HG03565 (cell line): ENCODE results near the gene UTRN.
A peak's percentile ranks its signal among the peaks of the same experiment; 100 is the strongest.

Source experiments
- ATAC-seq: cut with Tn5 transposase; IDR thresholded peaks from one replicate; pipeline ENCODE4 v1.9.1; 2021; ENCODE audit warnings: mild to moderate bottlenecking, moderate library complexity; ENCODE audit not compliant: unreplicated experiment

Gene UTRN

DNA sequence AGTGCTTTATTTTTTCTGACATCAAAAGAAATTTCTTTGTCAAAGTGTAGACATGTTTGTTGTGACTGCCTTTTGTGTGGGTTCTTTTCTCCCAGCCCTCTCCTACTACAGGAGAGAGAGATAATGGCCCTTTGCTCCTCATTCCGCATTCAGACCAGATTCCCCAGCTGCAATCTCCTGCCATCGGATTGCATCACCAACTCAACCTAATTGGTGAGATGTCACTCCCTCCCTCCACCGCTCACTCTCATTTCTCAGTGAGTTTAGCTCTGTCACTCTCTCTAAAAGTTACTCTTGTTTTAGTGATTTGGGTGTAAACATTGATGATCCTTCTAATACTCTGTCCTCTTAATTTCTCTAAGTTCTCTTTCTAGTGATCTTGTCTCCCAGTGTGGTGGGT, 22.7 kb downstream of the UTRN start:
- no peak for ATAC-seq

DNA sequence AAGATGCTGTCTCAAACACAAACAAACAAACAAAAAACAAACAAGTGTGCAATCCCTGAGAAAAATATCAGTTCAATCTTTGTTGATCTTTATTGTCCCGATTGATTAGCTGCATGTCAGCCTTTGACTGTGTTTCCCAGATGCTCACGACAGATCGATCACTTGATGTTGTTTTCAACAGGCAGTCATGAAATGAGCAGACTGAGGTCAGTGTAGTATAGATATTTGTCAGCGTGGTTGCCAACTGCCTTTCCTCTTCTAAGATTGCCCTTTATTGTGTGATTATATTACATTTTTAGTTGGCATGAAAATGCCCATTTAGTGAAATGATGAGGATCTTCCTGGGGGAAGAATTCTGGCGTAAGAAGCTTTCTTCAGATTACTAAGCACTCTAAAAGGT, 25.6 kb downstream of the UTRN start:
- no peak for ATAC-seq

DNA sequence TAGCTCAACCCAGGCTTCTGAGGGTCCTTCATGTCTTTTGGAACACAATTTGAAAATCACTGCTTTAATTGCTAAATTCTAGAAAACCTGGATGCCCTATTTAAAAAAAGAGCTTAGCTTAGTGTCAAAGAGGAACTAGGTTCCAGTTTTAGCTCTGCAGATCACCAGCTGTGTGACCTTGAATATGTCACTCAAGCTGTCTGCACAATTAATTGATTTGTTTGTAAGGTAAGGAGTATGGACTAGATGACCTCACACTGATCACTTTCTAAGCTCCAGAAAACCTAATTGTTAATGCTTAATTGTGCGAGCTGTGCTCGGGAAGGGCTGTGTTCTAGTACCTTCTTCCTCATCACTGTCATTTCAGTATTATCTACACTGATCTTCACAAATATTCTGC, 26.2 kb downstream of the UTRN start:
- no peak for ATAC-seq

DNA sequence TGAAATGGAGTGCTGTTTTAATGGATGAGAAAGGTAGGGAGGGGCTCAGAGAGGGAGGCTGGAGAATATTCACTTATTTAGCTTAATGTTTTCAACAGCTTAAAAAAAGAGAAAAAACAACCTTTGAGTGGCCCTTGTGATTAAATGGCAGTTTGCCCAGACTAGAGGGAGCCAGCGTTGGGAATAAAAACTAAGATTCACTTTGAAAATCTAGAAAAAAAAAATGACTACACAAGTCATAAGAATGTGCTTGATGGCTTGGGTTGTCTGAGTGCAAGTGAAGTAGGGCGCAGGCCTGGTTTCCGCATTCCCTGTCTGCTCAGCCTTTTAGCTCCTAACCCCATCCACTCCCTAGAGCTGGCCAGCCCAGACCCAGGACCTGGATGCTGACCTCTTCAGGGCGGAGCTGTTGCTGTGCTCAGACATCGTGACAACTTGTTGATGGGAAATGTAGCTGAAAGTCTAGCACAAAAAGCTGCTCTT, 28.9 kb downstream of the UTRN start:
- ATAC-seq: no peak

DNA sequence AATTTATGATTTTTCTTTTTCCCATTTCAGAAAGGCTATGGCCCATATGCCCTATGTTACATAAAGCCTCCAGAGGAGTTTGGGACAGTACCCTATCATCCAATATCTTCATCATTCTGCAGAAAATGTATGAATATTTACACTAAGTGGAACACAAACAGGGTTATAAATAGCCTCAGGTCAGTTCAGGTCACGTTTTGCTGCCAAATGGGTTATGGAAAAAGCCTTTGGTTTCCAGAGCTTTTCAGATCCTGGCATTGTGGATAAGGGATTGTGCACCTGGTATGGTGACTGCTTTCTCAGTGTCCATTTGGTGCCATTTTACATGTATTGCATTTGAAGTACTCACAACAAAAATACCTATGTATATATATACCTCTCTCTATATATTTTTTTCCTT, 29.4 kb downstream of the UTRN start:
- ATAC-seq: no peak

DNA sequence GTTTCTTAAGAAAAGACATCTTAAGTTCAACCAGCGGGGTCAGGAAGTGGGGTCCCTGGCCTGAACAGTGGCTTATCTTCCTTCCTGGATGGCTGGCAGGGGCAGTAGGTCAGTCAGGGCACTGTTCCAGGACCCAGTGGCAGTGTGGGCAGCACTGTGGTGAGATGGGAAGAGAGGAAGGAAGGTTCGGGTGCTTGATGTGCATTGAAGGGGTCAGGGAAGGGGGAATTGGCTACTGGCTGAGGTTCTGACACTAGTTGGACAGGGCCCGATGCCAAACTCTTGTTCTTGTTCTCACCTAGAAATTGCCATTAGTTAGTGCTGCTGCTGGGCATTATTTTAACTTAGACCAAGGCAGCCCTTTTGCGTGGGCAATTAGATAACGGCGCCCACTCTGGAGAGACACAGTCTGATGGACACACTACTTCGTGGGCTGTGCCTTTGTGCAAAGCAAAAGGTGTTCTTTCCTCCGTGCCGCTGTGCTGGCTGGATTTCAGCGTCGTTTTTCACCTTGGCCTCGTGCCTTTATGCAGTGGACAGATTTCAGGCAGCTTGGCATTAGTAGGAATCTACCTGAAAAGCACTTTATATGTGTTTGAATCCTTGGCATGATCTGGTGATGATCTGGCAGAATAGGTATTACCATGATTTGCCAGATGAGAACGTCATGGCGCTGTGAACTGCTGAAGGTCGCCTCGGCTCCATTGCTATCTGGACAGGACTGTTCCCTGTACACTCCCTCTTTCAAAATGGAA, 30.3 kb downstream of the UTRN start:
- no peak for ATAC-seq

DNA sequence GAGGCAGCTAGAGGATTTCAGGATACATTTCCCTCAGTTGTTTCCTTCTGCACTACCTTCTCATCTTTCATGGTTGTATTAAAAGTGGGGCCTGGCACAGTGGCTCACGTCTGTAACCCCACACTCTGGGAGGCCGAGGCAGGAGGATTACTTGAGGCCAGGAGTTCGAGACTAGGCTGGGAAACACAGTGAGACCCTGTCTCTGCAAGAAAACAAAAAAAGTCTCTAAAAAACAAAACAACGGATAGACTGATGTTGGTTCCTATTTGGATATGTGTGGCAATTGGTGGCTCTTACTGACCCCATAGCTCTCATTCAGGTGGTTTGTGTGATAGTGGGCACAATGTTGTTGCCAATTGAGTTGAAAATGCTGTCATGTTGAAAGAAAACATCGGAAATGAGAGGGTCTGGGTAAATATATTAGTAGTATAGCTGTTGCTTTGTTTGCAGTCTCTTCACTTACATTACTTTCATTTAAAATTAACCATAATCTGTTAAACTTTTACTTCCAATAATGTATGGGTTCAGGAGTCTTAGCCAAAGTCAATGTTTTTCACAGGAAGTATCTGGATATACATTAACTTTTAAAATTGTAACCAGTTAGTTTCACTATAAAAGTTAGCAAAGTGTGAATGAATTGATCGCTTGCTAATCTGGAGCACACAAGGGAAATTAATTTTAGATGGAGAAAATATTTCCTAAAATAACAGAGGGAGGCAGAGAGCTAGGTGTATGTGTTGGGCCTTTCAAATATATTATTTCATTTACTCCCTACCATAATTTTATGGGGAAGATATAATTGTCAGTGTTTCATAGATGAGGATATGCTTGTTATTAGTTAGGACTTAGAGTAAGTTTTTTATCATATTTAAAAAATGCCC, 31.1 kb downstream of the UTRN start:
- ATAC-seq: no peak

DNA sequence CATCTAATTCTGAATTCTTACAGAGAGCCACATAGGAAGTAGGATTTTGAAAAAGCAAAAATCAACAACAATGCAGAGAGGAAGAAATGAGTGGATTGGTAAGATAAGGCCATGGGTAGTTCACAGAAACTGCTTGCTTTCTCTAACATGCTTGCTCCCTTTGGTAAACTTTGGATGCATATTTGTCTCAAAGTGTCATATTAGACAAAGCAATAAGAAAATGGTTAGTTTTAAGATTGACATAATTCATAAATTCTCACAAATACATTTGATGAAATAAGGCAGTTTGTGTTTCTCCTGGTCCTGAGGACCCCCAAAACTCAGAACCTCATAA, 31.7 kb downstream of the UTRN start:
- no peak for ATAC-seq

DNA sequence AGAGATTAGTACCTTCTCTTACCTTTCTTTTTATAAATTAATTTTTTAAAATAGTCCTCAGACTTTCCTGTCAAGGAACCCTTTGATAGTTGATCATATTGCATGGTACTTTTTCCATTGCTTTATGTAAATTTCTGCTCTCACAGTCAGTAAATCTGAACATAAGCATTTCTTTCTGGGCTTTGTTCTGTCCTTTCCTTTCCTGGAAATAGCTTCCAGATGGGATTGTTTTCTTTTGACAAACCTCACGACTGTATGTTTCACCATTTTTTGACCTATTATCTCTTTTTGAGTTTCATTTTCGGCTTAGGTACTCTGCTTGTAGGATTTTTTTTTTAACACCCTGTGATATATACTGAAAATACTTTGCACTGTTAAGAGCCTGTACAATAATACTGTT, 32.6 kb downstream of the UTRN start:
- ATAC-seq: no peak

DNA sequence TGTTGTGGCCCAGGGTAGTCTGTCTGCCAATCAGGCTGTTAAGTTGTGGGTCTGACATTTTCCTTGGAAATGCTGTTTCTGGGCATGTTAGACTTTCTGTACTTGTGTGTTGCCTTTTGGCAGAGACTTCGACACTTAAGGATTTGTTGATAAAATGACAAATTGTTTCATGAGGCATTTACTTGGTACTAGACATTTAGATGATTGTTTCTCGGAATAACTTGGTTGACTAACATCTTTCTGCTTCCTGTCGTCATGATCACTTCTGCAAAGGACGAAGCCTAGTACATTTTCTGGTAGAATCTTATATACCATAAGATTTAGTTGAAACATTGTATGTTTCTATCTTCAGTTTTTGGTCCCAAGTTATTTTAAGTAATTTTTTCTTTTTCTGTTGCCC, 34.1 kb downstream of the UTRN start:
- no peak for ATAC-seq

DNA sequence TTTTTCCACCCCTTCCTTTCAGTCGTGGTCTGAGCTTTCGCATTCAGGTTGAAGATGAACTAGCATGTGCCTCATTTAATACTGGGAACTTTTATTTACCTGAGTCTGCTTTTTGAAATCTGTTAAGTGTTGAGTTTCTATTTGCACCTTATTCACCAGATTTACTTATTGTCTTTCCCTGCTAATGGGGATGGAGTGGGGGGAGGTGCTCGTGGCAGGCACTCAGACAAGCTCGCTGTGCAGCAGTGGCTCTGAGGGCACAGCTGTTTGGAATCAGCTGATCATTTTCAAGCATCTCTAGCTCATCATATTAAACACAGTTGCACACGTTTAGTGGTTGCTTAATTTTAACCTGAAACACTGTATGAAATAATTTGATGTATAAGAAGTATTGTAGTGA, 35.6 kb downstream of the UTRN start:
- no peak for ATAC-seq

DNA sequence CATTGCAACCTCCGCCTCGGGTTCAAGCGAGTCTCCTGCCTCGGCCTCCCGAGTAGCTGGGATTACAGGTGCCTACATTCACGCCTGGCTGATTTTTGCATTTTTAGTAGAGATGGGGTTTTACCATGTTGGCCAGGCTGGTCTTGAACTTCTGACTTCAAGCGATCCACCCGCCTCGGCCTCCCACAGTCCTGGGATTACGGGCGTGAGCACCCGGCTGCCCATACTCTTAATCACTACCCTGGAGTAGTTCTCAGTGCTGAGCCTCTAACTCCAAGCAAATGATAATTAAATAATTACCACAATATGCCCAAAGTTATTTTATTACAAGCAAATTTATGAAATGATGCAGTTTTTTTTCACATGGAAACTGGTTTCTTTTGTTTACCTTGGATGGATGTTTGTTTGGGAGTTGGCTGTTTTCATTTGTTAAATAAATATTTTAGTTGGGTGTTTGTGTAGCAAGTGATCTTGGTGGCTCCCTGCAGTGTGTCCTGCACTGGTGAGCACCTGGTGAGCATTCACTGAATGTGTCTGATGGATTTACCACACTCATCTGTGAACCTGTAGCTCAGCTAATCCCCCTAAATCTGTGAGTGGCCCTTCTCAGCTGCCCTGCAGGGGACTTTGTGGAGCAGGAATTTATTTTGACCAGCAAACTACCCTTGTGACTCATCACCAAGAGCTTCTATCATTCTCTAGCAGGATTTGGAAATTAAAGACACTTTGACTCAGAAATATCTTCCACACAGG, 36.9 kb downstream of the UTRN start:
- no peak for ATAC-seq

DNA sequence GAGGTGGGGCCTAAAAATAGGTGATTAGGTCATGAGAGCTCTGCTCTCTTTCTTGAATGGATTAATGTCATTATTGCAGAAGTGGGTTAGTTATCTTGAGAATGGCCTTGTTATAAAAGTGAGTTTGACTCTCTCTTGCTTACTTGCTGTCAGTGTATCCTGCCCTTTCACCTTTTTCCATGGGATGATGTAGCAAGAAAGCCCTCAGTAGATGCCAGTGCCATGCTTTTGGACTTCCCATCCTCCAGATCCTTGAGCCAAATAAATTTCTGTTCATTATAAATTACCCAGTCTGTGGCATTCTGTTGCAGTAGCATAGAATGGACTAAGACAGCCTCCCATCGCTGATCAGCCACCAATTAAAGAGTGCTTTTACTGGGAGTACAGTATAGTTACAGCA, 40.1 kb downstream of the UTRN start:
- no peak for ATAC-seq

DNA sequence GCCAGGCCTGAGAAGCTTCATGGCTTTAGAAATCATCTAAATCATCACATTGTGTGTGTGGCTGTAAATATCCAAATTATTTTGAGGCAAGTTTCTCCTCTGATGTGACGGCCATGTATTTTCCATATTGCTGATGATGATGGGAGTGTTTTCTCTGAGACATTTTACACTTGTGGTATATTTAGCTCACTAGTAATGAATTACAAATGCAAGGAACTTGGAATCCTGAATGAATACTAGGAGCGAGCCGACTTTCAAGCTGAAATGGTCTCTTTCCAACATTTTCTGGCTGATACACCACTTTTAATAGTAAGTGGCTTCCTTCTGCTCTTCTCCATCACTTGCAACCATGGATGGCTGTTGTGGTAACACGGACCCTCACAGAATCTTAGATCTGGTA, 41.3 kb downstream of the UTRN start:
- ATAC-seq: no peak

DNA sequence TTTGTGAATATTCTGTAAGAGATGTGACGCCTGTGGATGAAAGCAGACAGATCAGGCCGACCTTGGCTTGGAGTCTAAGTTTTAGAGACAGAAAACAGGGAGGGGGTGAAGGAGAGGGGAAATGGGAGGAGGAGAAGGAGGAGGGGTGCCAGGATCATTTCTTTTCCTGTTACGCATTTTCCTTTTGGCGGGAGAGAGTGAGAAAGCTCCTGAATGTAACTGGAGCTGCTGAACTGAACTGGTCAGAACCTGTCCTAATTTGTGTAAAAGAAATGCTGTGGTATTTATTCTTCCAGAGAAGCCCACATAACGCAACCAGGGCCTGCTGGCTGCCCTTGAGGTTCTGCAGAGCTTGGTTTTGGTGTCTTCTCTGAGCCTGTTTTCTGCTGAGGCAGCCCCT, 41.9 kb downstream of the UTRN start:
- ATAC-seq: no peak

DNA sequence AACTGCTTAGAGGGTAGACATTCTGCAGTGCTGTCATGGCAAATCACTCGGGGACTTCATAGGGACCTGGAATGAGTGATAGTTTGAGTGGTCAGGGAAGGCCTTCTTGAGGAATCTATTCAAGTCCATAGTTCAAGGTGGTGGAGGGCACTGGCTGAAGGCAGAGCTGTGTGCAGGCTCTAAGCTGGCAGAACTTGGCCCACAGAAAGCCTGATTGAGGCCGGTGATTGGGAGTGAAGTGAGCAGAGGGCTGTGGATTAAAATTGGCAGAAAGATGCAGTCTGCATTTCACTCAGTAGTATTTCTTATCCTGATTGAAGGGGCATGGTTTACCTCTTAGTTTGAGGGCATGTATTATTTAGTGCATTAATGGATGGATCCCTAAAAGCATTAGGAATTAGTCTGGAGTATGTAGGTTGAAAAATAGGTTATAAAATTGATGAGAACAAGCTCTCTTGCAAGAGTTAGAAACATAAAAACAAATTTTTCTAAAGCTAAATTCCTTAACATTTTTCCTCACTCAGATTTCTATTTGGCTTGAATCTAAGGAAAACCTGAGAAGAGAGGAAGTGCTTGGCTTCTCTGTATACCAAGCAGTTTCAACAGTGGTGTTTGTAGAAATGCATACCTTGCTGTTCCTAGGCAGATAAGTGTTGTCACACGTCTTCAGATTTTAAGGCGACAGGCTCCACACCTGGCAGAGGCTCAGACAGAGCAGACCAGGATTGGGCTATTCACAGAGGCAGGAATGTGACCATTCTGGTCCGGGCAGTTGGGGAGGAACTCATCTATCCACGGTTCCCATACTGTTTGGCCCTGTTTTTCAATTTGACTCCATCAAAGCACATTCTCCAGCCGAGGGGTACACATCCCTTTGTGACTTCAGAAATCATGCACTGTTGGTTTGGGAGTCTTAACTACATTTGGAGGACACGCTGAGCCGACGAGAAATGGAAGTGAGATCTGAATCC, 45.2 kb downstream of the UTRN start:
- no peak for ATAC-seq

DNA sequence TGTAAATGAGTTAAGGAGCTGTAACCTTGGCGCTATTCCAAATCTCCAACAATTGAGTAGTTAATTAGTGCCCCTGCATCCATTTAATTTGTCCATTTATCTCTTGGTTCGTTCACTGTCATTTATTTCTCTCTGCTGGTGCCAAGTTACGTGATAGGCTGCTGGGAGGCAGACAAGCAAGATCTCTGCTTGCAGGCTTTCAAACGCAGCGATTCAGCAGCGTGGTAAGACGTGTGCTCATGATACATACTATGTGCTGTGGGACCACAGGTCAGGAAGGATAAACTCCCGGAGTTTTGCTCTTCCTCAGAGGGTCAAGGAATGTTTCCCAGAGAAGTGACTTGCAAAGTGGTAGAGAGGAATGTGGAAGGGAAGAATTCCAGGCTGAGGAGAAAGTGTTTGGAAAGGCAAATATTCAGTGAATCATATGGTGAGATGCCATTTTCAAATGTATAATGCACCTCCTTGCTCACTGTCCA, 46.4 kb downstream of the UTRN start:
- ATAC-seq: no peak

DNA sequence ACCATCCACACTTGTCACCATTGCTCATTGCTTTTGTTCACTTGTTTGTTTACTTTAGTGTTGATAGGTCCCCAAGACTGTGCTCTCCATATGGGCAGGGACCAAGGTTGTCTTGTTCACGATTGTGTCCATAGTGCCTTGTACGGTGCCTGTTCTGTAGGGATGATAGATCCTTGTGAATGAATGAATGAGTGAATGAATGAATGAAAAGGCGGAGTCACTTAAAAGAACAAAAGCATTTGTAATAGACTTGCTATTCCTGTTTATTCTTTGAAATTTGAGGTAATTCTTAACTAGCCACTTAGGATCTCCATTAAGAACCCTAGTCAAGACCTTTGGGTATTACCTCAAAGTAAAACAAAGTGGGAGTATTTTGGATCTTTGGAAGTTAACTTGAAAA, 47.0 kb downstream of the UTRN start:
- ATAC-seq: no peak

DNA sequence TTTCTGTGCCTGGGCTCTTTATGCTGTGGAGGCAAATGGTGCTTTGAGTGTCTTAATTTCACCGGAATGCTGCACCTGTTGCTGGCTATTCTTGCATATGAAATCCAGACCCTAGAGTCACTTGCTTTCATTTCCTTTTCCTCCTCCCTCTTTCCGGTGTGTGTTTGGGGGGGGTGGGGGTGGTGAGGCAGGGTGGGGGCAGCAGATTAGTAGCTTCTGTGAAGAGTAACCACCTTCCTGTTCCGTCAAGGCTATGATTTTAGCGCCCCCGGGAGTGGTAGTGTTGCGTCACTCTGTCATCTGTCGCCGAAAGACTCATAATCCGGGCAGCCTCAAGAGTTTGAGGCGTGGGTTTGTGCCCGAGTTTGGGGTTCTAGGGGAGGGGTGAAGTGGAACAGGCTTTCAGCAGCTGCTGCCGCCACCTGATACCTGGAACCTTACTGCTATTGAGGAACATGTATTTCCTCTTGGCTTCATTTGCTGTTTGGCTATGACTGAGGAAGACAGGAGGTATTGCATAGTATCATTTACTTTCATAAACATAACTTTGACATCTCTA, 49.1 kb downstream of the UTRN start:
- ATAC-seq: peak; percentile 43
